SKM-1 (cell line): ENCODE data around the gene TERF2IP.

ENCODE experiments used
- DNase-seq: peaks from one replicate; lab custom pipeline; 2025; ENCODE audit not compliant: unreplicated experiment; lab: John Stamatoyannopoulos, UW

The TERF2IP gene

DNA sequence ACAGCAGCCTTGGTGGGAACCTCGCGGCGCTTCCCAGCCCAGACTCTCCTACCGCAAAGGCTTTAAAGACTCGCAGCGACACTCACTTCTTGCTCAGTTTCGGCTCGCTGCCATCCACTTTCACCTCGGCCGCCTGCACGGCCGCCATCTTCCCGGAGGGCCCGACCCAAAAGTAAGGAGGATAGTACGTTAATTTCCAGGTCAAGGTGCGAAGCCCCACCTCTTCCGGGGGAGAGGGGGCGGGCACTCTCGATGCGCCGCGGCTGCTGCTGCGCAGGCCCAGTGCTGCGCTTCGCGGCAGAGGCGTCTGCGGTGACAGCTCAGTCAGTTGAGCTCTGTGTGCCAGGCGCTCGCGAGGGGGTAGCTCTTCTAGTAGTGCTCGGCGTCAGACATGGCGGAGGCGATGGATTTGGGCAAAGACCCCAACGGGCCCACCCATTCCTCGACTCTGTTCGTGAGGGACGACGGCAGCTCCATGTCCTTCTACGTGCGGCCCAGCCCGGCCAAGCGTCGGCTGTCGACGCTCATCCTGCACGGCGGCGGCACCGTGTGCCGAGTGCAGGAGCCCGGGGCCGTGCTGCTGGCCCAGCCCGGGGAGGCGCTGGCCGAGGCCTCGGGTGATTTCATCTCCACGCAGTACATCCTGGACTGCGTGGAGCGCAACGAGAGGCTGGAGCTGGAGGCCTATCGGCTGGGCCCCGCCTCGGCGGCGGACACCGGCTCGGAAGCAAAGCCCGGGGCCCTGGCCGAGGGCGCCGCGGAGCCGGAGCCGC is at the start of gene TERF2IP, which contains the start of gene KARS1:
TSS of gene TERF2IP (plus strand) at position 282 of the 773 bp plus-strand sequence. CDS start at position 392, 110 bp downstream.
TSS of gene KARS1 (minus strand) at position 174 of the 773 bp plus-strand sequence. CDS start at position 148, 26 bp downstream.
- peak; percentile 77 for DNase-seq

DNA sequence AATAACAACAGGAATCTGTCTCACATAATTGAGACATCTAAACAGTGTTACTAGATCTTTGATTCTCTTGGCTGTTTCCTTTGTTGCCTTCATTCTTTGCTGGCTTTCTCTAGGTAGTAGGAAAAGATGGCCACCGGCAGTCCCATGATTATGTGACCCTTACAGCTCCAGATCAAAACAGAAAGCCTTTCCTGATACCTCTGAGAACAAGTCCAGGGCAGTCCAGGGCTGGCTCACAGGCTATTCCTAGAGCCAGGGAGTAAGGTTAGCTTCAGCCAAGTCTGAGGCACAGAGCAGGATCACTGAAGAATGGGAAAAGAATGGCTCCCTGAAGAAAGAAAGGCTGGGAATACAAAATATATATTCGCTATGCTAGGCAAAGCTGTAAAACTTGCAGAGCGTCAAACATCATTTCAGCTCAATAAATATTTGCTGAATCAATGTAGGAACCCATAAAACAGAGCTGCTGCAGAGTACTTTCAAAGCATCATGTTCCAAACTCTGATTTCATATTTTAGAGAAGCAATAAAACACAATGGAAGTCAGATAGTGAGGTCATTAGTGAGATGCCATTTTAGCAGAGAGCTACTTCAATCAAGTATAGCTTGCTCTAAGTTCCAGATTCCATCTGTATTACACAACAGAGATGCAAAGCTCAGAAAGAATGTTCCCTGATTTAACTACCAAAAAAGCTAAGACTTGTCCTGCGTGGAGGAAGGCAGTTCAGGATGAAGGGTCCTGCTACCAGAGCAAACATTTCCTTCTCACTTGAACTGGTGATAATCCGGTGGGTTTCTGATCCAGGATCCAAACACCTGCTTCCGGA is 47.9 kb upstream of the TERF2IP start:
- no peak for DNase-seq

DNA sequence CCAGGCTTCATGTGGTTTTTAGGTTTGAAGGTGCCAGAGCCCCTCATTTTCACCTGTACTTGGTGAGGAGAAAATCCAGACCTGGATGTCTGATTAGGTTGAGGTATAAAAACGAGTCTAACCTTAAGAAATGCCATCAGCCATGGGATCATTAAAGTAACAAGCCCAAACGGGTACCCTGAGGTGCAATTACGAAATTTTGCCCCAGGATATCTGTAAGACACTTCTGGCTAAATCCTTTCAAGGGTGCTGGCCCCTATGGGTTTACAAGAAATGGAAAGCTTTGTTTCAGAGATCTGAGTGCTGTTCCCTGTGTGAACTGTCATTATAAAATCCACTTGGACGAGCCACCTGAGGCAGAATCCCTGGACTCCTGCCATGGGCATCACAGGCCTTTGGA is 44.3 kb upstream of the TERF2IP start:
- DNase-seq: no peak

GRCh38 chr16:75606507-75606906 is 41.1 kb upstream of the TERF2IP start:
- DNase-seq: no peak

- no peak for DNase-seq
Measured at GRCh38 chr16:75614066-75614897, 33.3 kb upstream of the TERF2IP start.

DNA sequence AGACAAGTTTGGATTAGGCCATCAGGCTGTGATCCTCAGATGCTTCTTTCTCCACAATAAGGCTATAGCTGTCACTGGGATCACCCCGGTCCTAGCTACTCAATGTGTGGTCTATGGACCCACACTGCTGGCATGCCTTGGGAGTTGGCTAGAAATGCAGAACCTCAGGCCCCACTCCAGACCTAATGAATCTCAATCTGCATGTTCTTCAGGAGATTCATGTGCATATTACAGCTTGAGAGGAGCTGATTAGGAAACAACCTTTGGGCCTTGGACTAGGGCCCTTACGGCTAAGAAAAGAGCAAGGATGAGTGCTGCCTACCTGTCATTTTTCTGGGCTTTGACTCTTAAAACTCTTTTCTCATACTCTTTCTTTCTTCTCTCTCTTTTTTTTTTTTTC is 32.0 kb upstream of the TERF2IP start:
- no peak for DNase-seq

GRCh38 chr16:75616521-75617010 is 31.0 kb upstream of the TERF2IP start:
- DNase-seq: no peak

GRCh38 chr16:75617121-75617520 is 30.5 kb upstream of the TERF2IP start:
- DNase-seq: no peak

DNA sequence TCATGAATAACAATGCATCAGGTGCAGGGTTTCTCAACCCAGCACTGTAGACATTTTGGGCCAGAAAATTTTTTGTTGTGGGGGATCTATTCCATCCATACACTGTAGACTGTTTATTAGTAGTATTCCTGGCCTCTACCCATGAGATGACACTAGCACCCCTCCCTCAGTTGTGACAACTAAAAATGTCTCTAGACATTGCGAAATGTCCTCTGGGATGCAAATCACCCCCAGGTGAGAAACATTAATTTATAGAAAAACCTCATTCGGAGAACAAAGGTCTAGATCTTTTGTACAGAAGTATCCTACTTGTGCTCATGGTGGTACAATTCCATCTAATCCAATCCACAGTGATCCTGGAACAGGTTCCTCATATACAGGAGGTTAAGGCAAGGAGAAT is 28.8 kb upstream of the TERF2IP start:
- DNase-seq: no peak

DNA sequence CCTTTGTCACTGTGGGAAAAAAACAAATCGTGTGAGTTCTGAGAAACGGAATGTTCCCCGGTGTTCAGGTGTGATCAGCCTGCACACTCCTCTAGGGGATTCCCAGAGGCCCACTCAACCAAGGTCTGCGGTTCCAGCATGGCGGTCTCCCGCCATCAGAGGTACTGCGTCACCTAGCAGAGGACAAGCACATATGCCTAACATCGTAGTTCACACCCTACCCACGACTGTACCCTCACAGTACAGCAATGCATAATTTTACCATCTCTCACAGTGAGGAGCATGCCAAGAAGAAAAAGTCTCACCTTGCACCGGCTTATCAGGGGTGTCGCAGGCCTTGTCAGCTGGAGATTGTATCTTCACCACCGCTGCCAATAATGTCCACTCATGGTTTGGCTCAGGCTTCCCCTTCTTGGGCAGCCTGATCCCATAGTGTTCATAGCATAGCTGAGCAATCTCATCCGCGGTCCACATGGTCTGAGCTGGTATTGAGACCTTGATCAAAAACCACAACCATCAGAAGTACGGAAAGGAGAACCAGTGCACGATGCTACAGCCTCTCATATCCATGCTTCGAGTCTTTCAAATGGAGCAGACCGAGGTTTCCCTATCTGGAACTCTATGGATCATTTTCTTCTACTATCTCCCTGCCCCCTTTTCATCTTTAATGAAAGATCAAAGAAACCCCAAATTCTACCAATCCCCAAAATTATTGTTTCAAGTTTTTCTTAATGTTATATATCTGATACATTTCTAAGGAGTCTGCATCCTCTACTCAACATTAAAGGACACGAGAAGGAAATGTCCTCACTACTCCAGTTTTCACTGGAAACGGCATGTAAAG is 27.0 kb upstream of the TERF2IP start:
- DNase-seq: no peak

DNA sequence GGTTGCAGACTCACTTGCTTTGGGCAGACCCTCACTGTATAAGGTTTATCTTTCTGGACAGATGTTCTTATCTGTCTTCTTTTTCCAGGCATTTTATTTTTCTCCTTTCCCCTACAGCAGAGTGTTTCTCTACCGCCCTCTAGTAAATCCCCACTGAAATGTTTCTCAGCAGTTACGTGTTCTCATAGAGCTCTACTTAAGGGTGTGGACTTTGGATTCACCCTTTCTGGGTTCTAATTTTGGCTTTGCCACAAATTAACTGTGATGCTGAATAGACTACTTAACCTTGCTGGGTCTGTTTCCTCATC is 26.4 kb upstream of the TERF2IP start:
- DNase-seq: no peak

DNA sequence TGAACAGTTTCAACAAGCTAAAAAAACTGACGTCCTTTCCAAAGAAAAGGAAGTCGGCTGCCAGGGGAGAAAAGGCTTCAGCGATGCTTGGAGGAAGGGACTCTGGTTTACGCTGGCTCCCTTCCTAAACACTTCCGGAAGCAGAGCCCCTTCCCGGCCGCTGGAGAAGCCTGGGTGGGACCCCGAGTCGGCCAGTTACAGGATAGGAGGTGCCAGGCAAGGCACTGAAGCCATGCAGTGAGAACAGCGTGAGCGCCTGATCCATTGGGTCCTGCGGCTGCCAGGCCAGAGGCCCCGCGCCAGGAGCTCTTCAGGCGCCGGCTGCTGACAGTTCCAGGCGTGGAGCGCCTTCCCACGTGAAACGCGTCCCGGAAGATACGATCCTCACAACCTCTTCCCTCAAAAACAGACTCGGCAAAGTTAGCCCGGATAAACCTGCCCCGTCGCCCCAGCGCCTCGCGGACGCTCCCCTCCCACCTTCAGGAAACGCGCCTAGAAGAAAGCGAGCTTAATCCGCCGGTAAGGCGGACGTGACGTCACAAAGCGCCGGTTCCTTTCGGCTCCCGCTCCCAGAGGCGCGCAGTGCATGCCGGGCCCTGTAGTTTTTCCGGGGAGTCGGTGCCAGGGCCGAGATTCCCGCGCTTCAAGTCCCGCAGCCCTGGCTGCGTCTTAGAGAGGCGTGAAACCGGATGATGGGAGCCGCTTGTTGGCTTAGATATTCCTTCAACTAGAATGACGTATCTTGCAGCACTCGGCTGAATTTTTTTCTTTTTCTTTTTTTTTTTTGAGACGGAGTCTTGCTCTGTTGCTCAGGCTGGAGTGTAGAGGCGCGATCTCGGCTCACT is 24.6 kb upstream of the TERF2IP start, which contains the start of gene ADAT1:
TSS of gene ADAT1 (minus strand) at position 521 of the 845 bp plus-strand sequence. CDS start 2,482 bp downstream, outside the sequence.
- peak; percentile 96 for DNase-seq

DNA sequence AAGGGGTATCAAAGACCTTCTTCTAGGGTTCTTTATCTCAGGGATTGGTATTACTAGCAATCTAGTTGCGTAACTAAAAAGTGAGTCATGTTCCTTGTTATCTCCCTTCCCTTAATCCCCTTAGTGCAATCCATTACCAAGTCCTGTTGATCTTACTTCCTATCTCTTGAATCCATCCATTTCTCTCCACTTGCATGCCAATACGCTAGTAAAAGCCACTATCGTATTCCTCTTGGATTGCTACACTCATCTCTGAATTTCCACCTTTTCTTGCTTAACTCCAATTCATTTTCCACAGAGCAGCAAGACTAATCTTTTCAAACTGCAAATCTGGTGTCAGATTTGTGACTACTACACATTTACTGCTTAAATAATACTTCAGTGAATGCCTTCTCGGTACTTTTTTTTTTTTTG is 22.6 kb upstream of the TERF2IP start:
- no peak for DNase-seq

GRCh38 chr16:75626806-75627205 is 20.8 kb upstream of the TERF2IP start:
- DNase-seq: no peak

GRCh38 chr16:75627851-75628250 is 19.7 kb upstream of the TERF2IP start:
- no peak for DNase-seq

GRCh38 chr16:75628351-75628750 is 19.2 kb upstream of the TERF2IP start:
- DNase-seq: no peak

GRCh38 chr16:75629132-75629531 is 18.4 kb upstream of the TERF2IP start:
- no peak for DNase-seq

- DNase-seq: no peak
Measured at GRCh38 chr16:75630052-75630451, 17.5 kb upstream of the TERF2IP start.

DNA sequence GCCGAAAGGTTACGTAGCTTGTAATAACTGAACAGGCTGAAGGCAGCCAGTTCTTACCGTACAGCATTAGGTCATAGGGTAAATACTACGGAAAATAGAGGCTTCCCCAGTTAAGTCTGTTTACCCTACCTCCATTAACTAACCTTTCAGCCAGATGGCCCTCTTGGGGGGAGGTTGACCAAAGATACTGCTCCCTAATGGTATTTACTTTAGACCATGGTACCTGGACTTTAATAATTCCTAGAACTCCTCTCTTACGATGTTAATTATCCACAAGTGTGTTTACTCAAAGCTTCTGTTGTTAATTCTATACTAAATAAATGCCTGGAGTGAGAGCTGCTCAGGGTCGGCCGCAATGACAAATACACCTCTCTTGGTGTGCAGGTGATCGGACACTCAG is 14.7 kb upstream of the TERF2IP start:
- DNase-seq: no peak
